ENCODE data around the gene ADAM23.

ADAM23 gene

DNA sequence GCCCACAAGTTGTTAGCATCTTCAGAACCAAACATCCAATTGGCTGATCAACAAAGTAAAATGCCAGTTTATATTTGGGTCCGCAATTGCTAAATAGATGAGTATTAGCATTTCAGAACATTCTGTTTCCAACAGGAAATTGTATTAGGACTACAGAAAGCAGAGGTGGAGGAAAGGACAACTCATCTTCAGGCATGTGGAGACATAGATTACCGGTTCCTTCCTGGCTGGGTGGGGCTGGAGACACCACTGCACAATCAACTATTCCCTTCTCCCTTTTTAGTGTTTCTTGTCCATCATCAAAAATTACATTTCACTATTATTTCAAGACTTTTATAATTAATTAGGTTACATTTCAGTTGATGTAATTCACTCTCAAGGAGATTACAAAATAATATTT is 83.8 kb downstream of the ADAM23 start:
- no peaks in the 10 kb centered on the region for H3K4me1 ChIP-seq (ENCODE audit: insufficient read depth, low read length)
- no peak overlapping the region for H3K4me3 ChIP-seq (ENCODE audit: low read depth in 1 of 2, low read length in 2 of 2)
- no peak overlapping the region for H3K9ac ChIP-seq (ENCODE audit: low read depth, low read length)
- H4K20me1 ChIP-seq (ENCODE audit: insufficient read depth, low read length) = no peaks in the 10 kb centered on the region
- no peaks in the 10 kb centered on the region for H3K27me3 ChIP-seq (ENCODE audit: insufficient read depth, low read length, poor library complexity)
- H2AFZ ChIP-seq (ENCODE audit: low read depth, low read length) = no peak overlapping the region
- no peak for DNase-seq
- no peak for ATAC-seq (ENCODE audit: insufficient read depth, low read depth)
- TF ChIP-seq, protein P1, sequence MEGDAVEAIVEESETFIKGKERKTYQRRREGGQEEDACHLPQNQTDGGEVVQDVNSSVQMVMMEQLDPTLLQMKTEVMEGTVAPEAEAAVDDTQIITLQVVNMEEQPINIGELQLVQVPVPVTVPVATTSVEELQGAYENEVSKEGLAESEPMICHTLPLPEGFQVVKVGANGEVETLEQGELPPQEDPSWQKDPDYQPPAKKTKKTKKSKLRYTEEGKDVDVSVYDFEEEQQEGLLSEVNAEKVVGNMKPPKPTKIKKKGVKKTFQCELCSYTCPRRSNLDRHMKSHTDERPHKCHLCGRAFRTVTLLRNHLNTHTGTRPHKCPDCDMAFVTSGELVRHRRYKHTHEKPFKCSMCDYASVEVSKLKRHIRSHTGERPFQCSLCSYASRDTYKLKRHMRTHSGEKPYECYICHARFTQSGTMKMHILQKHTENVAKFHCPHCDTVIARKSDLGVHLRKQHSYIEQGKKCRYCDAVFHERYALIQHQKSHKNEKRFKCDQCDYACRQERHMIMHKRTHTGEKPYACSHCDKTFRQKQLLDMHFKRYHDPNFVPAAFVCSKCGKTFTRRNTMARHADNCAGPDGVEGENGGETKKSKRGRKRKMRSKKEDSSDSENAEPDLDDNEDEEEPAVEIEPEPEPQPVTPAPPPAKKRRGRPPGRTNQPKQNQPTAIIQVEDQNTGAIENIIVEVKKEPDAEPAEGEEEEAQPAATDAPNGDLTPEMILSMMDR (IDR thresholded peaks at IDR 0.05; ENCODE audit: borderline replicate concordance, extremely low read depth, low read length, poor library complexity, severe bottlenecking) = no peak
- TF ChIP-seq EZH2 (IDR thresholded peaks at IDR 0.05; ENCODE audit: borderline replicate concordance, low read depth, low read length, severe bottlenecking) = no peak
- H3K36me3 ChIP-seq (ENCODE audit: insufficient read depth, low read length) = no peaks in the 10 kb centered on the region
- H3K9me3 ChIP-seq (ENCODE audit: insufficient read depth, low read length, severe bottlenecking) = no peaks in the 10 kb centered on the region
- no peak overlapping the region for H3K4me2 ChIP-seq (ENCODE audit: insufficient read depth, low read length)
- no peak overlapping the region for H3K27ac ChIP-seq (ENCODE audit: low read length)
- no peaks in the 10 kb centered on the region for H3K79me2 ChIP-seq (ENCODE audit: insufficient read depth, low read length)

DNA sequence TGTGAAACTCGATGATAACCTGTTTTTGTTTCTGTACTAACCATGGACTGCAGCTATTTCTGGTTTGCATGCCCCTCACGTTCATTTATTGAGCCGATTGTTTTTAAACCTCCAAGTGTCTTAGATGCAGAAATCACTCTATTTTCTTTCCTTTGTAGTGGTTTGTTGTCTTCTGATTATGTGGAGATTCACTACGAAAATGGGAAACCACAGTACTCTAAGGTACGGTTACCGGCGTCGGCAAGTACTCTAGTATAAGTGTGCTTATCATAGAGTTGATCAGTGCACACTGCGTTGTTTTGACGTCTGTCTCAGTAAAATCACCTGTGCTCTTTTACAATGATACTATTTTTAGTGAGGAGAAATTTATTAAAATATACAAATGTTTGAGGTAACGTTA is 87.4 kb downstream of the ADAM23 start:
- Histone ChIP-seq H3K36me3 (ENCODE audit: insufficient read depth, low read length) (no peaks in the 10 kb centered on the region), H3K9me3 (ENCODE audit: insufficient read depth, low read length, severe bottlenecking) (no peaks in the 10 kb centered on the region), H3K27ac (ENCODE audit: low read length) (no peak overlapping the region), H3K4me3 (ENCODE audit: low read depth in 1 of 2, low read length in 2 of 2) (no peak overlapping the region), H3K4me1 (ENCODE audit: insufficient read depth, low read length) (no peaks in the 10 kb centered on the region), H3K4me2 (ENCODE audit: insufficient read depth, low read length) (no peak overlapping the region), H2AFZ (ENCODE audit: low read depth, low read length) (no peak overlapping the region), H3K27me3 (ENCODE audit: insufficient read depth, low read length, poor library complexity) (no peaks in the 10 kb centered on the region), H3K79me2 (ENCODE audit: insufficient read depth, low read length) (no peaks in the 10 kb centered on the region), H3K9ac (ENCODE audit: low read depth, low read length) (no peak overlapping the region), H4K20me1 (ENCODE audit: insufficient read depth, low read length) (no peaks in the 10 kb centered on the region)
- DNase-seq = no peak
- ATAC-seq (ENCODE audit: insufficient read depth, low read depth) = peak; percentile 55; the same call in 2 of the 3 replicates
- TF ChIP-seq EZH2 (IDR thresholded peaks at IDR 0.05; ENCODE audit: borderline replicate concordance, low read depth, low read length, severe bottlenecking) = no peak
- TF ChIP-seq, protein P1 (IDR thresholded peaks at IDR 0.05; ENCODE audit: borderline replicate concordance, extremely low read depth, low read length, poor library complexity, severe bottlenecking) = no peak

GRCh38 chr2:206531996-206532543 is 88.7 kb downstream of the ADAM23 start:
- no peaks in the 10 kb centered on the region for H3K4me1 ChIP-seq (ENCODE audit: insufficient read depth, low read length)
- no peak overlapping the region for H3K27ac ChIP-seq (ENCODE audit: low read length)
- H3K9ac ChIP-seq (ENCODE audit: low read depth, low read length) = no peak overlapping the region
- H3K4me2 ChIP-seq (ENCODE audit: insufficient read depth, low read length) = no peak overlapping the region
- DNase-seq (no peak), ATAC-seq (ENCODE audit: insufficient read depth, low read depth) (no peak)
- no peaks in the 10 kb centered on the region for H3K36me3 ChIP-seq (ENCODE audit: insufficient read depth, low read length)
- H3K4me3 ChIP-seq (ENCODE audit: low read depth in 1 of 2, low read length in 2 of 2) = no peak overlapping the region
- TF ChIP-seq, protein P1 (IDR thresholded peaks at IDR 0.05; ENCODE audit: borderline replicate concordance, extremely low read depth, low read length, poor library complexity, severe bottlenecking) = no peak
- TF ChIP-seq EZH2 (IDR thresholded peaks at IDR 0.05; ENCODE audit: borderline replicate concordance, low read depth, low read length, severe bottlenecking) = no peak
- H4K20me1 ChIP-seq (ENCODE audit: insufficient read depth, low read length) = no peaks in the 10 kb centered on the region
- no peak overlapping the region for H2AFZ ChIP-seq (ENCODE audit: low read depth, low read length)
- H3K79me2 ChIP-seq (ENCODE audit: insufficient read depth, low read length) = no peaks in the 10 kb centered on the region
- H3K9me3 ChIP-seq (ENCODE audit: insufficient read depth, low read length, severe bottlenecking) = no peaks in the 10 kb centered on the region
- H3K27me3 ChIP-seq (ENCODE audit: insufficient read depth, low read length, poor library complexity) = no peaks in the 10 kb centered on the region

GRCh38 chr2:206533977-206534376 is 90.6 kb downstream of the ADAM23 start:
- Histone ChIP-seq H3K27ac (ENCODE audit: low read length) (no peak overlapping the region), H3K27me3 (ENCODE audit: insufficient read depth, low read length, poor library complexity) (no peaks in the 10 kb centered on the region), H3K9ac (ENCODE audit: low read depth, low read length) (no peak overlapping the region), H3K9me3 (ENCODE audit: insufficient read depth, low read length, severe bottlenecking) (no peaks in the 10 kb centered on the region), H3K4me3 (ENCODE audit: low read depth in 1 of 2, low read length in 2 of 2) (no peak overlapping the region), H4K20me1 (ENCODE audit: insufficient read depth, low read length) (no peaks in the 10 kb centered on the region), H3K4me2 (ENCODE audit: insufficient read depth, low read length) (no peak overlapping the region), H3K4me1 (ENCODE audit: insufficient read depth, low read length) (no peaks in the 10 kb centered on the region), H3K79me2 (ENCODE audit: insufficient read depth, low read length) (no peaks in the 10 kb centered on the region), H3K36me3 (ENCODE audit: insufficient read depth, low read length) (no peaks in the 10 kb centered on the region), H2AFZ (ENCODE audit: low read depth, low read length) (no peak overlapping the region)
- no peak for DNase-seq
- no peak for ATAC-seq (ENCODE audit: insufficient read depth, low read depth)
- no peak for TF ChIP-seq EZH2 (IDR thresholded peaks at IDR 0.05; ENCODE audit: borderline replicate concordance, low read depth, low read length, severe bottlenecking)
- TF ChIP-seq, protein P1 (IDR thresholded peaks at IDR 0.05; ENCODE audit: borderline replicate concordance, extremely low read depth, low read length, poor library complexity, severe bottlenecking) = no peak

Data from DND-41 (cell line).